NCI-H345 (cell line): Measurements from ENCODE around the gene ENPP7.
A peak's percentile ranks its signal among the peaks of the same experiment; 100 is the strongest.

Experiments
- DNase-seq: peaks from one replicate; lab custom pipeline; 2025; lab: John Stamatoyannopoulos, UW

The ENPP7 gene

GRCh38 chr17:79730769-79731483, at the start of gene ENPP7:
Gene ENPP7, plus strand, starts transcription at chr17:79730943. Its CDS starts 197 bp downstream, at chr17:79731140.
- no peak for DNase-seq

- no peak for DNase-seq
These were observed 49.6 kb upstream of the ENPP7 start for GRCh38 chr17:79681101-79681621.

GRCh38 chr17:79681628-79682261, 49.0 kb upstream of the ENPP7 start:
- no peak for DNase-seq

GRCh38 chr17:79683365-79683764, 47.4 kb upstream of the ENPP7 start:
- DNase-seq: no peak

GRCh38 chr17:79684132-79684985, 46.4 kb upstream of the ENPP7 start:
- no peak for DNase-seq

GRCh38 chr17:79685121-79685520, 45.6 kb upstream of the ENPP7 start:
- DNase-seq: no peak

GRCh38 chr17:79686476-79686875, 44.3 kb upstream of the ENPP7 start:
- DNase-seq: no peak

GRCh38 chr17:79690466-79690865, 40.3 kb upstream of the ENPP7 start:
- DNase-seq: no peak

- DNase-seq: no peak
These were observed 39.5 kb upstream of the ENPP7 start for GRCh38 chr17:79690988-79691836.

GRCh38 chr17:79691931-79692330, 38.8 kb upstream of the ENPP7 start:
- DNase-seq: no peak

GRCh38 chr17:79693419-79693818, 37.3 kb upstream of the ENPP7 start:
- no peak for DNase-seq

GRCh38 chr17:79695293-79695790, 35.4 kb upstream of the ENPP7 start:
- DNase-seq: no peak

GRCh38 chr17:79695797-79696609, 34.7 kb upstream of the ENPP7 start:
- peak; percentile 48 for DNase-seq

GRCh38 chr17:79696610-79696982, 34.1 kb upstream of the ENPP7 start:
- no peak for DNase-seq

- peak; percentile 12 for DNase-seq
These were observed 32.4 kb upstream of the ENPP7 start for GRCh38 chr17:79698146-79698846.

GRCh38 chr17:79699386-79700036, 31.2 kb upstream of the ENPP7 start:
- DNase-seq: no peak

- DNase-seq: no peak
These were observed 30.2 kb upstream of the ENPP7 start for GRCh38 chr17:79700592-79700991.

GRCh38 chr17:79702034-79702433, 28.7 kb upstream of the ENPP7 start:
- no peak for DNase-seq

- no peak for DNase-seq
These were observed 28.1 kb upstream of the ENPP7 start for GRCh38 chr17:79702550-79703236.
